HG03175 (cell line): ENCODE data around the gene KIFAP3.
"Not testable (repeated sequence)": the region's sequence is repeated elsewhere in the genome, so short reads cannot be mapped to it uniquely, and the experiment has no call there.

Experiments used
- ATAC-seq: cut with Tn5 transposase; IDR thresholded peaks from one replicate; pipeline ENCODE4 v1.9.1; 2021; ENCODE audit warnings: mild to moderate bottlenecking, moderate library complexity; ENCODE audit not compliant: unreplicated experiment

Gene KIFAP3

DNA sequence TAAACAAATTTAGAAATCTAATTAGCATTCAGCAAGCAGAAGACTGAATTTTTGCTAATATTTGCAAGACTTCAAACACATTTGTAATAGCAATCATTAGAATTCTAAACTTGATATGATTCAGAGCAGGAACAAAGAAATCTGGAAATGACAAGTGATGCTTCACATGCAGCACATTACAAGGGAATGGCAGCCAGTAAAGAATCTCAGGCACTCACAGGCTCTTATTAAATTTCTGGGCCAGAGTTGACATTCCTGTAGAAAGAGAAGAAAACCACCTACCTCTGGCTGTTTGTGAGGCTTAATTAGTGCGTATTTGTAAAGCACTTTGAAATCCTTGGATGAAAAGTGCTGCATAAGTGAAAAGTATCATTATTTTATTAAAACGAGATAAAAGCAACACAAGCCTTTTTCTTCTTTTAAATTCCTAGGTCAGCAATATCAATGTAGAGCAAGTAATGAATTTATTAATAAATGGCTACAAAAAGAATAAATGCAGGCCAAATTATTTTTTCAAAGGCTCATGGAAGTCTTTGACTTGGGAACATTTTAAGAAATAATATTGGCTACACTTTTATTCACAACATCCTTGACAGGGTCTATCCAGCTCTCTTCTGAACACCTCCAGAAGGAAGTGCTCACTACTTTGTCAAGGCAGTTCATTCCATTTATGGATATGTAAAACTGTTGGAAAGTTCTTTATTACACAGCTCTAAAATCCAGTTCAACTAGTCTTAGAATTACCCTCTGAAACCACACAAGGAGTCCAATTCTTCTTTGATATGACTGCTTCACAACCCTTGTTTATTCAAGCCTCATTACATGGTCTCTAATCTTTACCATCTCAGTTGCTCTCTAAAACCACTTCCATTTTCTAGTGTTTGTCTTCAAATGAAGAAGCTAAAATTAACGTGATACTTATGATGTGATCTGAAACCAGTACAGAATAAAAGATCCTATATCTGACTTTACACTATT is 148.7 kb downstream of the KIFAP3 start:
- ATAC-seq: no peak

DNA sequence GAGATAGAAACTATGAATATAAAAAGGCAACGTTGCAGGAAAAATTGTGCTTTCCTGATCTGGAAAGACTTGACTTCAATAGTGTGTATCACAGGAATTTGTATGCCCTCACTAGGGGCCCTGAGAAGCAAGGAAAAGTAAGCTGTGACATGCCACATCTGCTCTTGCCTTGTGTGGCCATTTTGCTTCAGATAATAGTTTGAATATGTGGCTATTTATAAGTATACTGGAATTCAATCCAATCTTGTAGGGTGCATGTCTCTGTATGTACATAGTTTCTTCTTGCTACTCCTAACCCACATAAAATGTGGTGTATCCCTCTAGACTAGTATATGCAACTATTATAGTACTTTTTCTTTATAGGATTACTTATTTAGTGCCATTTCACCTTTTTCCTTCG is 149.7 kb downstream of the KIFAP3 start:
- ATAC-seq: no peak

DNA sequence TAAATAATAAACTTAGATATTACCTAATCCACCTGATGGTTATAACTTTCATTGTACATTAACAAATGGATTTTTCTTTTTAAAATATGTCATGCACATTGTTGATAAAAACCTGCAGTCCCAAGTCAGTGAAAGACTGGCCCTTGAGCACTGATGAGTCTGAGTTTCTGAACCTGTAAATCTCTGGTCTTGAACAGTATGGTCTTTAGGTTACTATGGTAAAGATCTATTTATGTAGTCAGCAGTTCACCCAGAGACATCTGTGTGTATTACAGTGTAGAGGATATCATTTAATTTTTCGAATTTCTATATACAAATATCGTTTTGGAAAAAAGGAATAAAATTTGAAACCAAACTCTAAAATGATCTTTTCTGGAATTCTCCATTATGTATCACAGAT is 150.4 kb downstream of the KIFAP3 start:
- no peak for ATAC-seq

DNA sequence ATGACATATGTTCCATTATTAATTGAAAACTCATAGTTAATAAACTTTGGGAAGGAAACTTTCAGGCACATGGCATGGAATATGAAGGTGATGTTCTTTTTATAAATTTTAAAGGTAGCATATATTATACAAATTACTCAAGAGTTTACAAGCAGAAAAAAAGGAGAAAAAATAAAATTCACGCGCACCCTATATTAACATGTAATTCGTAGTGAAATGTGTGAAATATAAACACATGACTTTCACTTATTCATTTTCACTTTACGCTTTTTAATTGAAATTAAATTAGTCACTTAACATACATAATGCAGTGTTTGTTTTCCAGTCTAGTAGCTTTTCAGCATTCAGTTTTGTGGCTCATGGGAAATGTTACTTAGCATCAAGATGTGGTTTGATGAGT is 153.4 kb downstream of the KIFAP3 start:
- ATAC-seq: no peak

DNA sequence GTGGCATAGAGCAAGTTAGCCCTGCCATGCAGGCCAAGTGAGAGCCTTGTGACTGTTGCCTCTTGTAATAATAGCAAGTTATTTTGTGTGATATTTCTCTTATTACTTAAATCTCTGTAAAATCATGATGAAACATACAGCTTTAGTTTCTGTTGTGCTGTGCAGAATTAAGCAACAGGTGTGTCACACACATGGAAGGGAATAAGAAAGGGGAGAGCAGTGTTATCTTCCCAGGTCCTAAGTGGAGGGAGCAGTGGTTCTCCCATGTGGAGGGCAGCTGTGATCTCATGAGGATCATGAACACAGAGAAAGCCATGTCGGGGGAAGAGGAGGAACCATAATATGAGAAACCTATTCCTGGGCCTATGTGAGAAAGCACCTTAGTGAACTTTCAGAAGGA is 155.6 kb downstream of the KIFAP3 start:
- ATAC-seq: no peak

DNA sequence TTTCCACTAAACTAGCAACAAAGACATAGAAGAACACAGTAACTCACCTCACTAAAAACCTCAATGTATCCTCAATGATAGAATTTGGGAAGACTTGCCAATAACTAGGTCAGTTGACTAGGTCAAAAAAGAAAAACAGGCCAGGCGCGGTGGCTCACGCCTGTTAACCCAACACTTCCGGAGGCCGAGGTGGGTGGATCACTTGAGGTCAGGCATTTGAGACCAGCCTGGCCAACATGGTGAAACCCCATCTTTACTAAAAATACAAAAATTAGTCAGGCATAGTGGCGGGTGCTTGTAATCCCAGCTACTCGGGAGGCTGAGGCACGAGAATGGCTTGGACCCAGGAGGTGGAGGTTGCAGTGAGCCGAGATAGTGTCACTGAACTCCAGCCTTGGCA is 156.3 kb downstream of the KIFAP3 start:
- ATAC-seq: not testable (repeated sequence)

DNA sequence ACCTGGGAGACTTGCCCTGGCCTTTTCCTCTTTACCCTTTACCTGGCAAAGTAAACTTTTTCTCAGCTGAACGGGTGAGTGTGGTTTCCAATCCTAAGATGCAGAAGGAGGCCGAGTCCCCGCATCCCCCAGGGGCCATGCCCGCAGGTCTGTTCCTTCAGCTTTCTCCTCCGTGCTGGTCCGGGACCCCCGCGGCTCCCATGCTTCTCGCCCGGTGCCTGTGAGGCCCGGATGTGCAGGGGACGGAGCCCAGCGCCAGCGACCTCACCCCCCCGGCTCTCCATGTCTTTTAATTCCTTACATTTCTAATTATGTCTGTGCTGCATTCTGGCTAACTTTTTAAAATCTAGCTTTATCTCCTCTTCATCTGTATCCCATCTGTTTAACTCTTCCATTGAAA is 159.3 kb downstream of the KIFAP3 start:
- no peak for ATAC-seq

DNA sequence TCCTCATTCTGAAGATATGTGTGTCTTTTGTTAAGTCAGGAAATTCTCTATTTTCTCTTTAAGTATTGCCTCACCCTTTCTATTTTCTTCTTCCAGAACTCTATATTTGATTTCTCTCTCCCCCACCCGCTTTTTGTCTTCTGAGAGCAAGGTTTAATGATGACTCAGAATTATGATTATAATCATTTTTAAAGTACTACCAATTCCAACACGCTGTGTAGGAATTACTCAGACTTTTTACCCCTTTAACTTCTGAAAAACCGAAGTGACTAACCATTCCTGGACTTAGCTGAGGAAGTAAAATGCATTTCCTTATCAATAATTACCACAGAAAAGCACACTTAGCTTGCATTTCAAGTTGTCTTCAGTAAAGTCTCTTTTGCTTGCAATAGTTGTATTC is 160.0 kb downstream of the KIFAP3 start:
- ATAC-seq: no peak

DNA sequence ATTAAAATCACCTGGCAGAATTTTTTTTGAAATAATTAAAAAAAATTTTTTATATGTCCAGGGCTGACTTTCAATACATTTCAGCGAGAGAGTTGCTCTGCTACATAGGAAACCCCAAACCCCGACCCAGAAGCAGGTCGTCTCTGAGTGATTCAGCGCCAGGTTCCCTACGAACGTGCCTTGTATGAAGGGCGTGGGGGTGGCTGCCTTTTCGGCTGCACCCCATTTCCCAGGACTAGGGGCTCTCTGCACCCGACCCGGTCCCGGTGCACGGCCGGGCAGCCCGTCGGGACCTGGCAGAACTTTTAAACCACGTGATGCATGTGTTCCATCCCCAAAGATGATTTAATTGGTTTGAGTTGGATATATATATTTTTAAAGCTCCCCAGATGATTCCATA is 165.0 kb downstream of the KIFAP3 start:
- ATAC-seq: no peak

DNA sequence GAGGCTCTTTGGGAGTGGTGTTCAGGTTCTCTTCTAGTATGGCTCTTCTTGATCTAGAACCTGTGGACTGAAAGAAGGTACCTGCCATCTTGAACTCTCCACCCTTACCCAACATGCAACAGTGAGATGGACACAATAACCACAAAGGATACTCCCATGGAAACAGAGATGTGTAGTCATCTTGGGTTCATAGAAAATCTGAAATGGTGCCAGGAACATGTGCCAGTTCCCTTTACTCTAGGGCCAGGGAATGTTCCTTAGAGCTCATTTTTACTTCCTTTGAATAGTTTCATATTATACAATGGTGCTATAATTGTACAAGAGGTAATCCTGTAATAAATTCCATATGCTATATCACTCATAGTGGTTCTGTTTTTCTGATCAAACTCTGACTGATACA is 167.6 kb downstream of the KIFAP3 start:
- no peak for ATAC-seq

DNA sequence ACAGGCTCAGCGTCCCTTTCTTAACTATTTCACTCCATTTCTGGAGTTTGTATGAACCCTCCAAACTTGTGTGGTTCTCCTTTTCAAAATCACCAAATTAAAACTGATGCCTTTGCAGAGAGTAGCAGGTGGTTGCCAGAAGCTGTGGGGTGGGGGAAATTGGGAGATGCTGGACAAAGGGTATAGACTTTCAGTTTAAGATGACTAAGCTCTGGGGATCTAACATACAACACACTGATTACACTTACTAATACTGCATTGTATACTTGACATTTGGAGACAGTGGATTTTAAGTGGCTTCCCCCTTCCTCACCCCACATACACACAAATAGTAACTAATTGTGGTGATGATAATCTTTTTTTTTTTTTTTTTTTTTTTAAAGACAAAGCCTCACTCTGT is 169.7 kb downstream of the KIFAP3 start:
- no peak for ATAC-seq

DNA sequence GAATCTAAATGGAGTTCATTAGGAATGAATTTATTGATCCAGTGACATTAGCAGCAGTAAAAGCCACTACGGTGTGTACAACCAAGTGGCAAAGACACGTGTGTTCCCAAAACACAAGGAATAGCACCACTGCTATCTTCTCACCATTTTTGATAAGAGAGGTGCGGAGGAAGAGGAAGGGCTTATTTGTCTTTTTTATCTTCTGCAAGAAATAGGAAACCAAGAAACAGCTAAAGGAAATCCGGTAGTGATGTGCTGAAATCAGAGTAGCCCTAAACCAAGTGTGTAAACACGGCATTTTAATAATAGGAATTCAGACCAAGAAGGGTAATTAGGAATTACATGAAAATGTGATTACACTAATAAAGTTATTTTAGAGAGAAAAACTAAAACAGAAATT is 171.7 kb downstream of the KIFAP3 start:
- ATAC-seq: no peak

DNA sequence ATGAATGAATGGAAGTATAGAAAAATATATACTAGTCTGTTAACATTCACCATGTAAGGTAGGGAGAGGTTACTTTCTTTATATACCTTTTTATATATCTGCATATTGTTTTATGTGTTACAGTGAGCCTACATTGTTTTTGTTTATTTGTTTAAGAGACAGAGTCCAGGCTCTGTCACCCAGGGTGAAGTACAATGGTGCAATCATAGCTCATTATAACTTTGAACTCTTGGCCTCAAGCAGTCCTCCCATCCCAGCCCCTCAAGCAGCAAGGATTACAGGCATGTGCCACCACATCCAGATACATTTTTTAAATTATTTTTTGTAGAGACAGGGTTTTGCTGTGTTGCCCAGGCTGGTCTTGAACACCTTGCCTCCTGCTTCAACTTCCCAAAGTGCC is 173.4 kb downstream of the KIFAP3 start:
- ATAC-seq: no peak

DNA sequence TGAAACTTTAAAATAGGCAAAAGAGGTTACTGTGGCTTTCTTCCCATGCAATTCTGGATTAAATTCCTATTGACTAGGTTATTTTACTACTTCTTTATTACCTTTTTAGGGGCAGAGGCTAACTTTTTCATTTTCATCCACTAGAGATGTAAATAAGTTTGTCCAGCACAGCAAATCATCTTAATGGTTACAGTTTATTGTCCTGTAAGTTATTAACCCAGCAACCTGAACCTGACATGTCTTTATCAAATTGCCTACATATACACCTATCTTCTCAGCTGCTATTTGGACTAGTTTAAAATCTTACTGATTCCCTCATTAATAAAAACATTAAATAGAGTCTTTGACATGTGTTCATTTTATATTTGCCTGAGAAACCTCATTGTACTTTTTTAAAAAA is 173.9 kb downstream of the KIFAP3 start:
- ATAC-seq: no peak

DNA sequence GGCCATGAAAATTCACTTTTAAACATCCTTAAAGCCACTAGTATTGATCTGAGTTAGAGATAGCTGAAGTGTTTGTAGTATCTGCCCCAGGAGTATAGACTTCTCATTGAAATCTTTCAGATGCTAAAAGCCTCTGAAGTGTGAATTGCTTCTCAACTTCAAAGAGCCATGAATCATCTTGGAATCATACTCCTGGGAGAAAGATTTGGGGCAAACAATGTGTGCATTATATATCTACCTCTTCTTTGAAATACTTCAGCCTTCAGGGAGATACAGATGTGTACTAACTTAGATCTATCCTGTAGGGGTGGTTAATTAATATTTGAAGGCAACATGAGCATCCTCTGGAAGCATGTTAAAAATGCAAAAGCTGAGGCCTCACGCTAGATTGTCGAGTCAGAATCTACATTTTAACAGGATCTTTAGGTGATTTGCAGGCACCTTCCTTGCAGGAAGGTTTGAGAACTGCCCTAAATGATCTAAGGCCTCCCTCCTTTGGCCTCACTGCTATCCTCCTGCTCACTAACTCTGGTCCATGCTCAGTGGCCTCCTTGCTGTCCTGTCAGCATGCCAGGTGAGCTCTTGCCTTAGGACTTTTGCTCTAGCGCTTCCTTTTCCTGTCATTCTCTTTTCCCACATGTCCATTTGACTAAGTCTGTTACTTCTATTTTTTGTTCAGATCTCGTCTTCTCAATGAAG is 174.8 kb downstream of the KIFAP3 start:
- no peak for ATAC-seq

DNA sequence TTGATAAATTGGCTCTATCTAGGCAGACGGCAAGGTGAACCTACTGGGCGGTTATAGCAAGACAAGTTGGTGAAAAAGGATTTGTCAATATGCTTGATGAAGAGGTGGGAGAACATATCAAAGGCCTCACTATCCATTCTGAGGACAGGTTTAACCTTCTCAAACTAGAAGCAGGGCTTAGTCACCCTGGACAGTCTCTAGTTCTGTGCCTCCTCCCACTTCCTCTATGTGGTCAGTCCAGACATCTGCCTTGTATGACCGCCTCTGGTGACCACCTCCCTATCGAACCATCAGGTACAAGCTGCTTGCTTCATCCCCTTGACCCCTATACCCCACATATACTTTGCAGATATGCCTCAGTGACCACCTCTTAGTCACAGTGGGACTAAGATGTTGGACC is 178.5 kb downstream of the KIFAP3 start:
- ATAC-seq: no peak

DNA sequence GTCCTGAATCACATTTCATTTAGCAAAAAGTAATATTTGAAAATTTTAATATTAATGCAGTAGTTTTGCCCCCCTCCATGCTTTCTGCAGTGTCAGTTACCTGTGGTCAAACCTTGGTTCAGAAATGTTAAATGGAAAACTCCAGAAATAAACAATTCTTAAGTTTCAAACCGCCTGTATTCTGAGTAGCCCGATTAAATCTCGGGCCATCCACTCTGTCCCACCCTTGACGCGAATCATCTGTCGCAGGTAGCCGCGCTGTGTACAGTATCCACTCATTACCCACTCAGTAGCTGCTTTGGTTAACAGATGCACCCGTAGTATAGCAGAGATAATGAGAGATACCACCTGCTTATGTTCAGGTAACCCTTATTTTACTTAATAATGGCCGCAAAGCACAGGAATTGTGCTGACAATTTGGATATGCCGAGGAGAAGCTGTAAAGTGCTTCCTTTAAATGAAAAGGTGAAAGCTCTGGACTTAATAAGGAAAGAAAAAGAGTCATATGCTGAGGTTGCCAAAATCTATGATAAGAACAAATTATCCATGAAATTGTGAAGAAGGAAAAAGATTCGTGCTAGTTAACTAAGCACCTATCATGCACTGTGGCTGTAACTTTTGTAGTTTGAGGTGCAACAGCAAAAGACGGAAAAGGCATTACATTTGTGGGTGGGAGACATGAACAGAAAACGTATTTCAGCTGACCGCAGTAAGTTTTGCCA is 179.9 kb downstream of the KIFAP3 start:
- ATAC-seq: no peak

DNA sequence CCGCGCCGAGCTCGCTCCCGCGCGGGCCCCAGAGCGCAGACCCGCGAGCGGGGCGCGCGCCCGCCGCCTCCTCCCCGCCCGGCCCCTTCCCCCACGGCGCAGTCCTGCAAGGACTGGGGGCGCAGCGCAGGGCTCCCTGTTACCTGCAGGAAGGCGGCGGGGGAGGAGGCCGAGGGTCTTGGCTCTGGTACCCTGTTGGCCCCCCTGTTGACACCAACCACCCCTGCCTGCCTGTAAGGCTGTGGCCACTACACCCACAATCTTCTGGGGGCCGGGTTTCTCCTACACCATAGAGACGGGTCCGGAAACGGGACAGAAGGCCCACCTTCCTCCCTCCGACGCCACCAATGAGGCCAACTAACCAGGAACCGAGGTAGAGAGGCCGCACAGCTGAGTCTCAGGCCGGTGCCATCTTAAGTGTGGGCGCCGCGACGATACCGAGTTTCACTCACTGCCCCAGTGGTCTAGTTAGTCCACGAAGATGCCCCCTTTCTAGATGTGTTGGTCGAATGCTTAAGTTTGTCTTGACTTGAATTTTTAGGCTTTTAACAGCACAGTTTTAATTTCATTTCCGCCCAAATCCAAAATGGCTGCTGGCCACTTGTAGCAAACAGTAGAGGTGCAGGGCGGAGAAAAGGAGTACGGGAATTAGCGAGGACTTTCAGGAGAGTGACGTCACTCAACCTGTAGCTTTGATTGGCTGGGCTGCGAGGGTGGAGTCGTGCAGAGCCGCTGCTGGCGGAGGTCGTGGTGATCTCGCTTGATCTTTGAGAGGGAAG is 180.7 kb downstream of the KIFAP3 start, which contains the start of gene SCYL3:
SCYL3 (minus strand) TSS at position 252 of the 779 bp plus-strand sequence. CDS start 5,056 bp downstream, outside the sequence.
- peak; percentile 89 for ATAC-seq

DNA sequence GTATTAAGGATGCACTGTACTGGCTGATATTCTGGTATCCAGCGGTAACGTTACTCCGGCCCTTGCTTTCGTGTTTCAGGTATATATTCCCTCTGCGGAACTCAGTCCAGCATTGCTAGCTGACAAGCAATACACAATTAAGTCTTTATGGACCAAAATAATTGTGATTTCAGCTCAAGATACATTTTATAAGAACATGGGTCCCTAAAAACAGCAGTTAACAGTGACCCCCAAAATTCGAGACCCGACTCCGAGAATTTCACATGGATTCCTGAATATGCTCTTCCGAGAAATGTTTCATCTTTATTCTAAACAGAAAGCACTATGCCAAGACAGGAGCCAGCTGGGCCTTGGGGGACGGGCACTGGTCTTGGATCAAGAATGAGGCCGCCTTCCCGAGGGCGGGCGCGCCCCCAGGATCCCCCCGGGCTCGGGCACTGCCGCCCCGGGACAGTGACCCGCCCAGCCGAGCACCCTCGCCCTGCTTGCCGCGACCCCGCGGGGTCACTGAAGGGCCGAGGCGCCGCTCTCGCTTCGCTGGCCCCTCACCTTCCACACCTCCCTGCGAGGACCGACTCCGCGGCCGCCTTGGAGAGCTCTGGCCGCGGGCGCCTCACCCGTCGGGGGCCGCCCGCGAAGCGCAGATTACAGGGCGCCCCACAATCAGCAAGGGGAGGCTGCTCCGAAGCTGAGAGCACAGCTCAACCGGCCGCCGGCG is 181.4 kb downstream of the KIFAP3 start:
- no peak for ATAC-seq
